ENCODE data around the gene MCC. TPM values are rescaled to one million over a fixed set of nuclear protein-coding genes. Genes with fewer than 3 reads are reported as not detected.

MCC gene
- total RNA-seq, 4 donors from 2014 or later, result 17.0 to 24.8 (median 21.0) TPM

- Histone ChIP-seq H3K4me1 (no peaks in the 10 kb centered on the region), H3K36me3 (peaks cover 0 to 65% (median 28%) of the 10 kb centered on the region in 4 donors), H3K9me3 (no peaks in the 10 kb centered on the region), H3K4me3 (no peak overlapping the region), H3K27ac (replicated peaks in 1 of 4) (no peak overlapping the region), H3K27me3 (no peaks in the 10 kb centered on the region)
- no peak for DNase-seq (ENCODE audit: extremely low spot score)
- no peak for TF ChIP-seq CTCF (IDR thresholded peaks at IDR 0.05)
- TF ChIP-seq EP300 (IDR thresholded peaks at IDR 0.05), result no peak
- TF ChIP-seq POLR2AphosphoS5 (IDR thresholded peaks at IDR 0.05), result no peak
- no peak for TF ChIP-seq POLR2A (IDR thresholded peaks at IDR 0.05; ENCODE audit: low read depth)
- 90% methylated on average over 5 of the region's 5 CpGs for WGBS
- intact Hi-C loops (cut with DNase I), result no loop called here
These were observed 417.4 kb downstream of the MCC start for GRCh38 chr5:113070901-113071300.

GRCh38 chr5:113068559-113068958 is 419.7 kb downstream of the MCC start:
- DNase-seq (ENCODE audit: extremely low spot score), result no peak

GRCh38 chr5:113067635-113068344 is 420.5 kb downstream of the MCC start:
- H3K9me3 ChIP-seq, result no peaks in the 10 kb centered on the region
- 74% methylated on average over 19 of the region's 19 CpGs for WGBS
- TF ChIP-seq EP300 (IDR thresholded peaks at IDR 0.05), result no peak
- TF ChIP-seq POLR2A (IDR thresholded peaks at IDR 0.05; ENCODE audit: low read depth), result no peak
- TF ChIP-seq CTCF (IDR thresholded peaks at IDR 0.05), result no peak
- no peak for TF ChIP-seq POLR2AphosphoS5 (IDR thresholded peaks at IDR 0.05)
- H3K4me1 ChIP-seq, result no peaks in the 10 kb centered on the region
- no peak for DNase-seq (ENCODE audit: extremely low spot score)
- H3K27ac ChIP-seq (replicated peaks in 1 of 4), result no peak overlapping the region
- no peak overlapping the region for H3K4me3 ChIP-seq
- intact Hi-C loops (cut with DNase I), result no loop called here
- H3K36me3 ChIP-seq, result peaks cover 0 to 74% (median 32%) of the 10 kb centered on the region in 4 donors
- H3K27me3 ChIP-seq, result no peaks in the 10 kb centered on the region

More at GRCh38 chr5:113068559-113068958, 419.7 kb downstream of the MCC start:
- no peaks in the 10 kb centered on the region for H3K9me3 ChIP-seq
- no peak overlapping the region for H3K27ac ChIP-seq (replicated peaks in 1 of 4)
- peaks cover 0 to 71% (median 25%) of the 10 kb centered on the region in 4 donors for H3K36me3 ChIP-seq
- TF ChIP-seq EP300 (IDR thresholded peaks at IDR 0.05) (no peak), POLR2A (IDR thresholded peaks at IDR 0.05; ENCODE audit: low read depth) (no peak), CTCF (IDR thresholded peaks at IDR 0.05) (no peak), POLR2AphosphoS5 (IDR thresholded peaks at IDR 0.05) (no peak)
- H3K4me3 ChIP-seq, result no peak overlapping the region
- H3K27me3 ChIP-seq, result no peaks in the 10 kb centered on the region
- 62% methylated on average over 2 of the region's 2 CpGs for WGBS
- intact Hi-C loops (cut with DNase I), result no loop called here
- no peaks in the 10 kb centered on the region for H3K4me1 ChIP-seq

GRCh38 chr5:113065626-113066025 is 422.6 kb downstream of the MCC start:
- Histone ChIP-seq H3K9me3 (no peaks in the 10 kb centered on the region), H3K27ac (replicated peaks in 1 of 4) (no peak overlapping the region), H3K27me3 (no peaks in the 10 kb centered on the region), H3K36me3 (peaks cover 0 to 78% (median 34%) of the 10 kb centered on the region in 4 donors), H3K4me3 (no peak overlapping the region), H3K4me1 (no peaks in the 10 kb centered on the region)
- TF ChIP-seq POLR2AphosphoS5 (IDR thresholded peaks at IDR 0.05) (no peak), CTCF (IDR thresholded peaks at IDR 0.05) (no peak), POLR2A (IDR thresholded peaks at IDR 0.05; ENCODE audit: low read depth) (no peak), EP300 (IDR thresholded peaks at IDR 0.05) (no peak)
- DNase-seq (ENCODE audit: extremely low spot score), result no peak
- 88% methylated on average over 2 of the region's 2 CpGs for WGBS
- intact Hi-C loops (cut with DNase I), result no loop called here
